Neural cell (in vitro differentiated cells): ENCODE data around the gene AGPAT4. TPM values are rescaled to one million over a fixed set of nuclear protein-coding genes. Genes with fewer than 3 reads are reported as not detected.

Source experiments
- H2AFZ ChIP-seq: fragments of 200-600, 300-800 bp; sonication (generic), shearing (Covaris generic); 2 replicates; pipeline ENCODE4 v1.6.0; 2014; ENCODE audit warnings: low read depth, mild to moderate bottlenecking, antibody characterized with exemption, low read length, moderate library complexity
- H3F3A ChIP-seq: fragments of 200-600 bp; shearing (Covaris generic); 2 replicates; pipeline ENCODE4 v1.6.1; 2016; ENCODE audit warnings: mild to moderate bottlenecking, moderate library complexity, mixed read lengths, antibody characterized with exemption, low read length; ENCODE audit not compliant: insufficient read depth, poor library complexity, severe bottlenecking
- H3K27ac ChIP-seq: fragments of 200-600, 300-800 bp; sonication (generic), shearing (Covaris generic); 2 replicates; pipeline ENCODE4 v1.5.1; 2014; ENCODE audit warnings: mild to moderate bottlenecking, low read length, moderate library complexity
- H3K27me3 ChIP-seq: fragments of 300-800, 200-600 bp; sonication (generic), shearing (Covaris generic); 2 replicates; pipeline ENCODE4 v1.6.0; 2014; ENCODE audit warnings: mild to moderate bottlenecking, low read depth, low read length, moderate library complexity; ENCODE audit not compliant: insufficient read depth
- H3K36me3 ChIP-seq: fragments of 300-800, 200-600 bp; sonication (generic), shearing (Covaris generic); 2 replicates; pipeline ENCODE4 v1.5.1; 2014; ENCODE audit warnings: mild to moderate bottlenecking, antibody characterized with exemption, low read length, moderate library complexity; ENCODE audit not compliant: insufficient read depth
- H3K4me2 ChIP-seq: fragments of 300-800, 200-600 bp; sonication (generic), shearing (Covaris generic); 2 replicates; pipeline ENCODE4 v1.6.0; 2014; ENCODE audit warnings: mild to moderate bottlenecking, low read length
- H3K4me3 ChIP-seq: fragments of 300-800, 200-600 bp; sonication (generic), shearing (Covaris generic); 2 replicates; pipeline ENCODE4 v1.5.1; 2014; ENCODE audit warnings: mild to moderate bottlenecking, low read length, moderate library complexity
- H3K79me2 ChIP-seq: fragments of 200-600 bp; shearing (Covaris generic); replicated peaks from 2 replicates; pipeline ENCODE4 v1.6.0; 2014; ENCODE audit warnings: mild to moderate bottlenecking, low read length, moderate library complexity; ENCODE audit not compliant: insufficient read depth
- H3K9ac ChIP-seq: fragments of 300-800, 200-600 bp; sonication (generic), shearing (Covaris generic); 2 replicates; pipeline ENCODE4 v1.6.1; 2016; ENCODE audit warnings: mild to moderate bottlenecking, low read length, mixed read lengths
- H3K9me2 ChIP-seq: fragments of 200-600 bp; shearing (Covaris generic); 2 replicates; pipeline ENCODE4 v1.6.1; 2016; ENCODE audit warnings: mild to moderate bottlenecking, low read length, mixed read lengths; ENCODE audit not compliant: insufficient read depth
- H3K9me3 ChIP-seq: fragments of 200-600, 300-800 bp; sonication (generic), shearing (Covaris generic); 2 replicates; pipeline ENCODE4 v1.6.1; 2016; ENCODE audit warnings: mild to moderate bottlenecking, mixed run types, low read length, moderate library complexity, mixed read lengths
- H4K20me1 ChIP-seq: fragments of 200-600 bp; shearing (Covaris generic); 2 replicates; pipeline ENCODE4 v1.6.1; 2016; ENCODE audit warnings: mild to moderate bottlenecking, mixed run types; ENCODE audit not compliant: insufficient read depth
- EP300 ChIP-seq: fragments of 450-650 bp; conservative IDR thresholded peaks from 2 replicates; pipeline ENCODE4 v1.6.1; 2014; ENCODE audit warnings: antibody characterized with exemption, mild to moderate bottlenecking, moderate library complexity; ENCODE audit not compliant: poor library complexity, severe bottlenecking
- EZH2 ChIP-seq: fragments of 200-600, 300-800 bp; shearing (Covaris generic), sonication (generic); IDR thresholded peaks from 2 replicates; pipeline ENCODE4 v1.6.1; 2014; ENCODE audit warnings: antibody characterized with exemption, low read length, borderline replicate concordance, mild to moderate bottlenecking; ENCODE audit not compliant: insufficient read depth, poor library complexity, severe bottlenecking
- MXI1 ChIP-seq: fragments of 450-650 bp; conservative IDR thresholded peaks from 2 replicates; pipeline ENCODE4 v1.6.1; 2014; ENCODE audit warnings: antibody characterized with exemption, mild to moderate bottlenecking; ENCODE audit not compliant: poor library complexity, severe bottlenecking
- POLR2AphosphoS5 ChIP-seq: IDR thresholded peaks from 2 replicates; pipeline ENCODE4 v1.6.1; 2012
- RAD21 ChIP-seq: fragments of 450-650 bp; conservative IDR thresholded peaks from 2 replicates; pipeline ENCODE4 v1.6.1; 2014; ENCODE audit warnings: antibody characterized with exemption, mild to moderate bottlenecking, moderate library complexity
- REST ChIP-seq: IDR thresholded peaks from 2 replicates; pipeline ENCODE4 v1.6.1; 2012; ENCODE audit warnings: borderline replicate concordance
- SMC3 ChIP-seq: fragments of 450-650 bp; conservative IDR thresholded peaks from 2 replicates; pipeline ENCODE4 v1.6.1; 2014; ENCODE audit warnings: antibody characterized with exemption, mild to moderate bottlenecking, moderate library complexity; ENCODE audit not compliant: poor library complexity
- TAF1 ChIP-seq: IDR thresholded peaks from 2 replicates; pipeline ENCODE4 v1.6.1; 2012; ENCODE audit warnings: low read depth
- polyA plus RNA-seq: library from polyadenylated mRNA; depleted of rRNA; stranded (reverse); fragments of >200 nt; gene quantifications from 2 replicates; pipeline ENCODE4 v1.2.3, GENCODE V29; 2014
- TF ChIP-seq, protein P1 (sequence below): fragments of 450-650 bp; IDR thresholded peaks from 2 replicates; pipeline ENCODE4 v1.5.1; 2014; ENCODE audit warnings: antibody characterized with exemption, mild to moderate bottlenecking, moderate library complexity; ENCODE audit not compliant: poor library complexity, severe bottlenecking

AGPAT4 gene
- polyA plus RNA-seq, 1 donor from 2014 or later = 42.6 TPM

DNA sequence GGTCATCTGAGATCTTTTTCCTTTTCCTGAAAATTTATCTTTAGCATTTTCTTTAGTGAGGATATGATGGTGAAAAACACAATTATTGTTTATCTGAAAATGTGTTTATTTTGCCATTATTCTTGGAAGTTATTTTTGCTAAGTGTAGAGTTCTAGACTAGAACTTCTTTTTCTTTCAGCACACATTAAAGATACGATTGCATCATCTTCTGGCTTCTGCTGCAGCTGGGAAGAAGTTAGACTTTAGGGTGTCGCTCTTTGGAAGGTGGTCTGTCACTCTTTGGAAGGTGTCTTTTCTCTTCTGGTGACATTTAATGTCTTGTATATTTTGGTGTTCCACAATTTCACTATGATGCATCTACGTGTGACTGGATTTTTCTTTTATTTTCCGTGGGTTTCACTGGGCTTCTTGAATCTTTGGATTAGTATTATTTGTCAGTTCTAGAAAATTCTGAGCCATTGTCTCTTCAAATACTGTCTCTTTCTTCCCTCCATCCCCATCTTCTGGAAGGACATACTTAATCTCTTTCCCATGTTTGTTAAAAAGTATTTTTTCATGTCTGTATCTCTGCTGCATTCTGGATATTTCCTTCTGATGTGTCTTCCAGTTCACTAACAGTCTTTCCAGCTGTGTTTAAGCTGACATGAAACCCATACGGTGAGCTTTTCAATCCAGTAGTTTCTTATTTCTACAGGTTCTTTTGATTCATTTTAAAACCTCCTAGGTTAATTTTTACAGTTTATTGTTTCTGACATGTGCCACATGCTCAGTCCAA, 81.0 kb downstream of the AGPAT4 start:
- TF ChIP-seq REST = no peak
- TF ChIP-seq TAF1 = no peak
- TF ChIP-seq MXI1 = no peak
- TF ChIP-seq, protein P1, sequence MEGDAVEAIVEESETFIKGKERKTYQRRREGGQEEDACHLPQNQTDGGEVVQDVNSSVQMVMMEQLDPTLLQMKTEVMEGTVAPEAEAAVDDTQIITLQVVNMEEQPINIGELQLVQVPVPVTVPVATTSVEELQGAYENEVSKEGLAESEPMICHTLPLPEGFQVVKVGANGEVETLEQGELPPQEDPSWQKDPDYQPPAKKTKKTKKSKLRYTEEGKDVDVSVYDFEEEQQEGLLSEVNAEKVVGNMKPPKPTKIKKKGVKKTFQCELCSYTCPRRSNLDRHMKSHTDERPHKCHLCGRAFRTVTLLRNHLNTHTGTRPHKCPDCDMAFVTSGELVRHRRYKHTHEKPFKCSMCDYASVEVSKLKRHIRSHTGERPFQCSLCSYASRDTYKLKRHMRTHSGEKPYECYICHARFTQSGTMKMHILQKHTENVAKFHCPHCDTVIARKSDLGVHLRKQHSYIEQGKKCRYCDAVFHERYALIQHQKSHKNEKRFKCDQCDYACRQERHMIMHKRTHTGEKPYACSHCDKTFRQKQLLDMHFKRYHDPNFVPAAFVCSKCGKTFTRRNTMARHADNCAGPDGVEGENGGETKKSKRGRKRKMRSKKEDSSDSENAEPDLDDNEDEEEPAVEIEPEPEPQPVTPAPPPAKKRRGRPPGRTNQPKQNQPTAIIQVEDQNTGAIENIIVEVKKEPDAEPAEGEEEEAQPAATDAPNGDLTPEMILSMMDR = no peak
- no peak for TF ChIP-seq POLR2AphosphoS5
- TF ChIP-seq SMC3 = no peak
- TF ChIP-seq RAD21 = no peak
- no peak for TF ChIP-seq EP300
- Histone ChIP-seq H3K79me2 (peaks cover 40% of the 10 kb centered on the region), H4K20me1 (no peaks in the 10 kb centered on the region), H3K4me2 (no peak overlapping the region), H3K9ac (no peak overlapping the region), H2AFZ (no peak overlapping the region), H3K27me3 (no peaks in the 10 kb centered on the region), H3K36me3 (no peaks in the 10 kb centered on the region), H3F3A (no peaks in the 10 kb centered on the region), H3K9me2 (no peaks in the 10 kb centered on the region), H3K4me3 (no peak overlapping the region), H3K27ac (no peak overlapping the region), H3K9me3 (peaks cover 5% of the 10 kb centered on the region)

DNA sequence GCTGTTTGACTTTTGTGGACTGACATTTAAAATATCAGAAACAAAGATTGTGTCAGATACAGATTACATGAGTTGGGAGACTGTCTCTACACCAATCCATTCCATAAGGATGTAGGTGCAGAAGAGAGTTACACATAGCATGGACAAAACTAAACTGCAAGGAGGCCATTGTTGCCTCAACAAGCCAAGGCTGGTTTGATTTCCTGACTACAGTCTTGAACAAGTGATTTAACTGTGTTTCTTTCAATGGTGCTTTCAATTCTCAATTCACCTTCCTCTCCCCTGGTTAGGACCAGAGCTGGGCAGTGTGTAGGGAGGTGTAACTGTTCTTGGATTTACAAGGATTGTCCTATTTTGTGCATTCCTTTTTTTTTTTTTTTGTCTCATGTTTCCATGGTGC, 82.2 kb downstream of the AGPAT4 start:
- no peak overlapping the region for H3K4me2 ChIP-seq
- no peaks in the 10 kb centered on the region for H3F3A ChIP-seq
- no peaks in the 10 kb centered on the region for H3K9me2 ChIP-seq
- no peak overlapping the region for H3K27ac ChIP-seq
- no peaks in the 10 kb centered on the region for H4K20me1 ChIP-seq
- H3K9ac ChIP-seq = no peak overlapping the region
- no peaks in the 10 kb centered on the region for H3K36me3 ChIP-seq
- no peak overlapping the region for H2AFZ ChIP-seq
- TF ChIP-seq REST (no peak), EP300 (no peak), EZH2 (no peak), RAD21 (no peak), POLR2AphosphoS5 (no peak), SMC3 (no peak), MXI1 (no peak), TAF1 (no peak)
- TF ChIP-seq, protein P1 = no peak
- H3K79me2 ChIP-seq = peaks cover 41% of the 10 kb centered on the region
- H3K4me3 ChIP-seq = no peak overlapping the region
- no peaks in the 10 kb centered on the region for H3K27me3 ChIP-seq
- H3K9me3 ChIP-seq = peaks cover 5% of the 10 kb centered on the region
